Smooth muscle cell of the brain vasculature (primary cell): ENCODE data around the gene NPHP4.
"Not testable (repeated sequence)": the region's sequence is repeated elsewhere in the genome, so short reads cannot be mapped to it uniquely, and the experiment has no call there.

Experiments
- DNase-seq: peaks from one replicate; pipeline ENCODE4 v3.0.0-alpha.2; 2012; ENCODE audit warnings: low read depth, low spot score

NPHP4 gene

GRCh38 chr1:6024376-6024775 is 32.2 kb upstream of the NPHP4 start:
- DNase-seq, result no peak

GRCh38 chr1:6023346-6023745 is 31.1 kb upstream of the NPHP4 start:
- no peak for DNase-seq

- DNase-seq, result no peak
Measured at GRCh38 chr1:6022193-6022592, 30.0 kb upstream of the NPHP4 start.

- no peak for DNase-seq
Measured at GRCh38 chr1:6019166-6019845, 27.1 kb upstream of the NPHP4 start.

GRCh38 chr1:6017654-6018053 is 25.4 kb upstream of the NPHP4 start:
- not testable (repeated sequence) for DNase-seq

- DNase-seq, result no peak
Measured at GRCh38 chr1:6016191-6016865, 24.1 kb upstream of the NPHP4 start.

GRCh38 chr1:6014130-6014999 is 22.1 kb upstream of the NPHP4 start:
- no peak for DNase-seq

GRCh38 chr1:6013491-6013890 is 21.3 kb upstream of the NPHP4 start:
- DNase-seq, result no peak

- no peak for DNase-seq
Measured at GRCh38 chr1:6012529-6013318, 20.5 kb upstream of the NPHP4 start.

- DNase-seq, result no peak
Measured at GRCh38 chr1:6011946-6012258, 19.7 kb upstream of the NPHP4 start.

- no peak for DNase-seq
Measured at GRCh38 chr1:6011161-6011945, 19.1 kb upstream of the NPHP4 start.

- no peak for DNase-seq
Measured at GRCh38 chr1:6010554-6010953, 18.3 kb upstream of the NPHP4 start.

GRCh38 chr1:6009120-6010040 is 17.2 kb upstream of the NPHP4 start:
- no peak for DNase-seq

GRCh38 chr1:6008696-6009095 is 16.5 kb upstream of the NPHP4 start:
- DNase-seq, result no peak

GRCh38 chr1:6008084-6008415 is 15.8 kb upstream of the NPHP4 start:
- no peak for DNase-seq

GRCh38 chr1:6007318-6008083 is 15.3 kb upstream of the NPHP4 start:
- no peak for DNase-seq

- DNase-seq, result no peak
Measured at GRCh38 chr1:6006882-6007281, 14.7 kb upstream of the NPHP4 start.

GRCh38 chr1:6005276-6005917 is 13.2 kb upstream of the NPHP4 start:
- DNase-seq, result no peak
